K562 (cell line): ENCODE data around the gene PDZD2. TPM values are rescaled to one million over a fixed set of nuclear protein-coding genes. Genes with fewer than 3 reads are reported as not detected.

Experiments used
- ATAC-seq: fragments of 200-7000 bp; cut with Tn5 transposase; 3 replicates; pipeline ENCODE4 v1.9.1; 2020; ENCODE audit warnings: moderate library complexity
- BruUV-seq: library from RNA; stranded (reverse); fragments of 400-500 nt; replicated peaks from 2 replicates; lab custom pipeline; 2021; lab: Mats Ljungman, UMichigan
- CTCF ChIA-PET: fragments of 300-600 bp; formaldehyde crosslinking; extraction: SDS; loops from one replicate; lab custom pipeline; 2021; ENCODE audit warnings: low intra/inter-chr PET ratio; lab: Yijun Ruan, JAX
- POLR2A ChIA-PET: fragments of 300-600, 350-650 bp; sonication (Branson Sonifier 250); formaldehyde crosslinking; extraction: SDS; loops from one replicate; lab custom pipeline; 2021; ENCODE audit warnings: antibody characterized with exemption, inconsistent platforms; lab: Yijun Ruan, JAX
- DNase-seq, 4 experiments: peaks; one replicate each; pipeline versions ENCODE4 v3.0.0 to v3.0.0-alpha.2; 2011 to 2018; ENCODE audit warnings: low spot score in 3 of 4, mixed read lengths in 3 of 4; ENCODE audit errors: extremely low read depth in 1 of 4
- FAIRE-seq: peaks from 2 replicates; lab custom pipeline; 2011; peaks lifted over from hg19 to GRCh38; lab: Jason Lieb, UNC
- H2AFZ ChIP-seq: 2 replicates; pipeline ENCODE4 v1.6.0; 2011; ENCODE audit warnings: low read depth, low read length, control low read depth, inconsistent platforms
- H3K27ac ChIP-seq: fragments of 200-600 bp; 3 replicates; pipeline ENCODE4 v1.8.0; 2011; ENCODE audit warnings: low read depth, mild to moderate bottlenecking, control low read depth, inconsistent platforms, low read length, moderate library complexity, mixed read lengths; ENCODE audit errors: extremely low read depth
- H3K27me3 ChIP-seq, 2 experiments: fragments of 300-600 bp in 1 of 2; 2 replicates in 1 of 2; 3 replicates in 1 of 2; pipeline versions ENCODE4 v1.6.0 to v1.8.0; 2011; ENCODE audit warnings: inconsistent platforms in 2 of 2, low read length in 2 of 2, mild to moderate bottlenecking in 1 of 2, mixed read lengths in 1 of 2, moderate library complexity in 1 of 2; ENCODE audit not compliant: control insufficient read depth in 2 of 2, insufficient read depth in 2 of 2
- H3K36me3 ChIP-seq: fragments of 300-600 bp; 3 replicates; pipeline ENCODE4 v1.8.0; 2011; ENCODE audit warnings: mild to moderate bottlenecking, low read length, inconsistent platforms; ENCODE audit not compliant: control insufficient read depth, insufficient read depth
- H3K4me1 ChIP-seq, 2 experiments: fragments of 200-600 bp in 1 of 2; replicated peaks in 1 of 2; 2 replicates in 1 of 2; 3 replicates in 1 of 2; pipeline versions ENCODE4 v1.5.1 to v1.8.0; 2011; ENCODE audit warnings: inconsistent platforms in 2 of 2, low read length in 2 of 2, mild to moderate bottlenecking in 1 of 2, mixed read lengths in 1 of 2, moderate library complexity in 1 of 2; ENCODE audit not compliant: control insufficient read depth in 2 of 2, insufficient read depth in 2 of 2
- H3K4me2 ChIP-seq: 2 replicates; pipeline ENCODE4 v1.6.1; 2011; ENCODE audit warnings: low read length, control low read depth, inconsistent platforms, mixed read lengths; ENCODE audit not compliant: insufficient read depth
- H3K4me3 ChIP-seq: fragments of 200-600 bp; sonication (generic), shearing (Covaris generic); 2 replicates; pipeline ENCODE4 v1.5.1; 2016; ENCODE audit warnings: control low read depth, inconsistent platforms
- H3K79me2 ChIP-seq: fragments of 200-600 bp; 3 replicates; pipeline ENCODE4 v1.8.0; 2011; ENCODE audit warnings: low read length, inconsistent platforms; ENCODE audit not compliant: control insufficient read depth, insufficient read depth
- H3K9ac ChIP-seq, 2 experiments: 2 replicates each; pipeline versions ENCODE4 v1.6.0 to v1.6.1; 2011; ENCODE audit warnings: low read depth in 2 of 2, low read length in 2 of 2, control low read depth in 1 of 2, inconsistent platforms in 1 of 2, mild to moderate bottlenecking in 1 of 2, mixed read lengths in 1 of 2; ENCODE audit not compliant: insufficient read depth in 1 of 2
- H3K9me1 ChIP-seq: one replicate; pipeline ENCODE4 v1.6.0; 2011; ENCODE audit warnings: inconsistent platforms, mild to moderate bottlenecking, low read length, moderate library complexity; ENCODE audit not compliant: control insufficient read depth, insufficient read depth
- H3K9me3 ChIP-seq: replicated peaks from 2 replicates; pipeline ENCODE4 v1.5.1; 2011; ENCODE audit warnings: low read depth, low read length, inconsistent platforms; ENCODE audit not compliant: control insufficient read depth, insufficient read depth
- H4K20me1 ChIP-seq: replicated peaks from 2 replicates; pipeline ENCODE4 v1.6.1; 2011; ENCODE audit warnings: low read length, inconsistent platforms, mixed read lengths; ENCODE audit not compliant: control insufficient read depth, insufficient read depth
- CAMTA2 ChIP-seq: fragments of 250-450 bp; sonication (Bioruptor Pico); conservative IDR thresholded peaks from 2 replicates; pipeline ENCODE4 v1.5.1; 2022
- KAT8 ChIP-seq: fragments of 450-650 bp; IDR thresholded peaks from 2 replicates; pipeline ENCODE4 v1.6.1; 2016; ENCODE audit warnings: low read depth, mild to moderate bottlenecking
- MEIS2 ChIP-seq: fragments of 450-650 bp; IDR thresholded peaks from 2 replicates; pipeline ENCODE4 v1.6.1; 2014; ENCODE audit warnings: mild to moderate bottlenecking; ENCODE audit not compliant: partially characterized antibody
- THRA ChIP-seq: fragments of 450-650 bp; IDR thresholded peaks from 2 replicates; pipeline ENCODE4 v1.6.1; 2017; ENCODE audit warnings: mild to moderate bottlenecking, moderate library complexity
- TRIM24 ChIP-seq, 2 experiments: fragments of 450-650 bp; IDR thresholded peaks; 2 replicates each; pipeline ENCODE4 v1.6.1; 2016
- ZNF184 ChIP-seq: sonication (generic); formaldehyde crosslinking; IDR thresholded peaks from 2 replicates; pipeline ENCODE4 v1.5.0; 2020; ENCODE audit warnings: missing genetic modification reagents
- ZNF274 ChIP-seq: IDR thresholded peaks from 2 replicates; pipeline ENCODE4 v1.6.1; 2011; ENCODE audit warnings: low read depth, mild to moderate bottlenecking, low read length, moderate library complexity, borderline replicate concordance
- WGBS: fragments of 100-300 bp; shearing (Covaris generic); methylation state at CpG from one replicate; pipeline ENCODE4 v1.1.6; 2016; ENCODE audit warnings: low coverage, mixed read lengths; ENCODE audit not compliant: insufficient coverage; ENCODE audit errors: missing lambda C conversion rate; 5-methylcytosine and 5-hydroxymethylcytosine counted together
- in situ Hi-C: fragments of 300-500 bp; cut with MboI; formaldehyde crosslinking; loops from 4 replicates; pipeline ENCODE4 v1.15.0; 2018; ENCODE audit warnings: inconsistent platforms, mixed read lengths
- intact Hi-C: fragments of 100-400 bp; cut with micrococcal nuclease; formaldehyde crosslinking; loops from 2 replicates; pipeline ENCODE4 v1.14.2; 2022
- polyA plus RNA-seq, 8 experiments: library from polyadenylated mRNA; depleted of rRNA in 4 of 8; stranded (reverse) in 5 of 8; unstranded in 3 of 8; fragments of >200 nt; fragmentation: Nextera tagmentation in 2 of 8; fragmentation: Illumina TruSeq in 1 of 8; extraction: Ambion mirVana in 2 of 8; extraction: Trizol in 1 of 8; gene quantifications; 2 replicates each; pipeline versions ENCODE4 v1.2.1 to v1.2.3, GENCODE V29; 2011 to 2014; ENCODE audit warnings: inconsistent platforms in 1 of 8, missing spikeins in 1 of 8
- total RNA-seq, 7 experiments: library from RNA; depleted of rRNA in 6 of 7; stranded (reverse); fragments of >200 nt in 6 of 7; fragmentation: Illumina TruSeq in 2 of 7; extraction: Trizol in 2 of 7; gene quantifications; 2 replicates each; pipeline versions ENCODE4 v1.2.1 to v1.2.3, GENCODE V29; 2011 to 2021; ENCODE audit warnings: low replicate concordance in 1 of 7

Gene PDZD2
- total and polyA plus RNA-seq, 9 of the 15 experiments (the other 6 are each of a cell fraction or from before 2014, with no cell fraction given): 0.02 to 0.08 (median 0.04) TPM; not detected in 6

GRCh38 chr5:32153723-32154122 is 514.8 kb downstream of the PDZD2 start:
- no peaks in the 10 kb centered on the region for H3K27me3 ChIP-seq
- H3K9me3 ChIP-seq: no peaks in the 10 kb centered on the region
- DNase-seq (no peak), ATAC-seq (no peak), FAIRE-seq (no peak)
- H3K36me3 ChIP-seq: peaks cover 58% of the 10 kb centered on the region
- intact Hi-C loops (no loop called here), in situ Hi-C loops (no loop called here)
- no peak overlapping the region for H2AFZ ChIP-seq
- ChIA-PET CTCF (no interaction called here), POLR2A (interaction anchor here (0.6 to 6.1 kb wide), 2 partner anchors 18 to 29 kb away, joined by 3 to 51 read pairs; partner anchors contain the start of gene GOLPH3)
- no TSS peak for BruUV-seq
- 0 out of 4 replicates have a peak overlapping the region, but pooled peaks of 1 of the 2 experiments have one; percentile 1 for H3K9ac ChIP-seq
- TF ChIP-seq MEIS2 (no peak), ZNF274 (no peak), ZNF184 (no peak), KAT8 (no peak), TRIM24 (IDR thresholded peaks at IDR 0.05) (no peak), CAMTA2 (CRISPR knock-in tag) (no peak)
- H3K4me3 ChIP-seq: no peak overlapping the region
- H3K4me2 ChIP-seq: no peak overlapping the region
- no peaks in the 10 kb centered on the region for H3K9me1 ChIP-seq
- no peak overlapping the region for H3K27ac ChIP-seq
- peaks cover 20% of the 10 kb centered on the region for H4K20me1 ChIP-seq
- H3K79me2 ChIP-seq: peaks cover 97% of the 10 kb centered on the region
- WGBS: 77% methylated on average over 3 of the region's 3 CpGs
- peaks cover 0 to 7% of the 10 kb centered on the region in 2 experiments; a peak in 3 of 5 replicates for H3K4me1 ChIP-seq

GRCh38 chr5:32155211-32155610 is 516.3 kb downstream of the PDZD2 start:
- Histone ChIP-seq H3K79me2 (peaks cover 97% of the 10 kb centered on the region), H4K20me1 (peaks cover 27% of the 10 kb centered on the region), H3K9me3 (no peaks in the 10 kb centered on the region), H3K36me3 (peaks cover 54% of the 10 kb centered on the region), H3K9me1 (no peaks in the 10 kb centered on the region), H3K4me2 (no peak overlapping the region), H2AFZ (no peak overlapping the region), H3K27ac (no peak overlapping the region), H3K9ac (no peak overlapping the region), H3K4me1 (peaks cover 0 to 7% of the 10 kb centered on the region in 2 experiments; a peak in 3 of 5 replicates), H3K4me3 (no peak overlapping the region), H3K27me3 (no peaks in the 10 kb centered on the region)
- FAIRE-seq (no peak), ATAC-seq (no peak), DNase-seq (no peak)
- BruUV-seq: no TSS peak
- intact Hi-C loops (no loop called here), in situ Hi-C loops (no loop called here)
- ChIA-PET CTCF (no interaction called here), POLR2A (interaction anchor here (0.7 to 6.1 kb wide), 4 partner anchors 9 to 17 kb away, joined by 3 to 51 read pairs (median 4); partner anchors contain the start of gene GOLPH3)
- 94% methylated on average over 2 of the region's 2 CpGs for WGBS
- TF ChIP-seq THRA: no peak
